Neutrophil (primary cell): ENCODE data around the gene AGAP2.
"Not testable (repeated sequence)": the region's sequence is repeated elsewhere in the genome, so short reads cannot be mapped to it uniquely, and the experiment has no call there.

ENCODE experiments used
- H3K27ac ChIP-seq: fragments of 200-600 bp; sonication (generic); 2 replicates; pipeline ENCODE4 v1.5.1; 2016; ENCODE audit warnings: mild to moderate bottlenecking, moderate library complexity
- H3K27me3 ChIP-seq: fragments of 200-600 bp; sonication (generic); 2 replicates; pipeline ENCODE4 v1.6.0; 2016; ENCODE audit warnings: mild to moderate bottlenecking
- H3K36me3 ChIP-seq: fragments of 200-600 bp; sonication (generic); 2 replicates; pipeline ENCODE4 v1.5.1; 2017
- H3K4me1 ChIP-seq, 2 experiments: fragments of 200-600 bp in 1 of 2; sonication (generic) in 1 of 2; 1 replicate in 1 of 2; 2 replicates in 1 of 2; pipeline versions ENCODE4 v1.5.1 to v1.6.1; 2013 to 2016; ENCODE audit warnings: low read depth in 1 of 2, low read length in 1 of 2, mild to moderate bottlenecking in 1 of 2, moderate library complexity in 1 of 2; ENCODE audit not compliant: control insufficient read depth in 1 of 2, insufficient read depth in 1 of 2
- H3K4me3 ChIP-seq, 2 experiments: fragments of 200-600 bp in 1 of 2; sonication (generic) in 1 of 2; 1 replicate in 1 of 2; 2 replicates in 1 of 2; pipeline ENCODE4 v1.5.1; 2013 to 2016; ENCODE audit warnings: low read depth in 1 of 2, low read length in 1 of 2, mild to moderate bottlenecking in 1 of 2, moderate library complexity in 1 of 2
- H3K9me3 ChIP-seq: fragments of 200-600 bp; sonication (generic); 2 replicates; pipeline ENCODE4 v1.5.1; 2016
- CTCF ChIP-seq: fragments of 200-600 bp; sonication (generic); IDR thresholded peaks from 2 replicates; pipeline ENCODE4 v1.5.1; 2016; ENCODE audit warnings: antibody characterized with exemption

AGAP2 gene

GRCh38 chr12:57717846-57718640, 20.5 kb downstream of the AGAP2 start:
- no peak for TF ChIP-seq CTCF
- Histone ChIP-seq H3K9me3 (no peaks in the 10 kb centered on the region), H3K4me1 (no peaks in the 10 kb centered on the region), H3K27ac (no peak overlapping the region), H3K36me3 (peaks cover 98% of the 10 kb centered on the region), H3K4me3 (no peak overlapping the region), H3K27me3 (no peaks in the 10 kb centered on the region)

- Histone ChIP-seq H3K4me3 (no peak overlapping the region), H3K27me3 (no peaks in the 10 kb centered on the region), H3K4me1 (no peaks in the 10 kb centered on the region), H3K36me3 (peaks cover 97% of the 10 kb centered on the region), H3K27ac (no peak overlapping the region), H3K9me3 (no peaks in the 10 kb centered on the region)
- TF ChIP-seq CTCF: no peak
Measured at GRCh38 chr12:57717131-57717530, 21.4 kb downstream of the AGAP2 start.

GRCh38 chr12:57716305-57716704, 22.2 kb downstream of the AGAP2 start:
- Histone ChIP-seq H3K4me1 (no peaks in the 10 kb centered on the region), H3K36me3 (peaks cover 94% of the 10 kb centered on the region), H3K9me3 (no peaks in the 10 kb centered on the region), H3K27ac (no peak overlapping the region), H3K27me3 (no peaks in the 10 kb centered on the region), H3K4me3 (no peak overlapping the region)
- no peak for TF ChIP-seq CTCF

- no peak overlapping the region for H3K4me3 ChIP-seq
Measured at GRCh38 chr12:57715786-57716185, 22.8 kb downstream of the AGAP2 start.

GRCh38 chr12:57715036-57715748, 23.4 kb downstream of the AGAP2 start:
- not testable (repeated sequence) for H3K9me3 ChIP-seq, H3K4me1 ChIP-seq, H3K27me3 ChIP-seq, H3K27ac ChIP-seq, H3K4me3 ChIP-seq
- peaks cover 88% of the 10 kb centered on the region for H3K36me3 ChIP-seq

More at GRCh38 chr12:57715786-57716185, 22.8 kb downstream of the AGAP2 start:
- Histone ChIP-seq H3K27ac (no peak overlapping the region), H3K36me3 (peaks cover 90% of the 10 kb centered on the region), H3K9me3 (no peaks in the 10 kb centered on the region), H3K27me3 (no peaks in the 10 kb centered on the region), H3K4me1 (no peaks in the 10 kb centered on the region)
- no peak for TF ChIP-seq CTCF

- TF ChIP-seq CTCF: no peak
- no peaks in the 10 kb centered on the region for H3K9me3 ChIP-seq
- no peaks in the 10 kb centered on the region for H3K27me3 ChIP-seq
- no peak overlapping the region for H3K27ac ChIP-seq
- peaks cover 77% of the 10 kb centered on the region for H3K36me3 ChIP-seq
- no peaks in the 10 kb centered on the region for H3K4me1 ChIP-seq
- H3K4me3 ChIP-seq: no peak overlapping the region
Measured at GRCh38 chr12:57713209-57713608, 25.3 kb downstream of the AGAP2 start.
